RKO (cell line): Measurements from ENCODE around the gene ACTRT2.

Experiments used
- DNase-seq: peaks from one replicate; pipeline ENCODE4 v3.0.0-alpha.2; 2016; ENCODE audit warnings: low spot score

ACTRT2 gene

DNA sequence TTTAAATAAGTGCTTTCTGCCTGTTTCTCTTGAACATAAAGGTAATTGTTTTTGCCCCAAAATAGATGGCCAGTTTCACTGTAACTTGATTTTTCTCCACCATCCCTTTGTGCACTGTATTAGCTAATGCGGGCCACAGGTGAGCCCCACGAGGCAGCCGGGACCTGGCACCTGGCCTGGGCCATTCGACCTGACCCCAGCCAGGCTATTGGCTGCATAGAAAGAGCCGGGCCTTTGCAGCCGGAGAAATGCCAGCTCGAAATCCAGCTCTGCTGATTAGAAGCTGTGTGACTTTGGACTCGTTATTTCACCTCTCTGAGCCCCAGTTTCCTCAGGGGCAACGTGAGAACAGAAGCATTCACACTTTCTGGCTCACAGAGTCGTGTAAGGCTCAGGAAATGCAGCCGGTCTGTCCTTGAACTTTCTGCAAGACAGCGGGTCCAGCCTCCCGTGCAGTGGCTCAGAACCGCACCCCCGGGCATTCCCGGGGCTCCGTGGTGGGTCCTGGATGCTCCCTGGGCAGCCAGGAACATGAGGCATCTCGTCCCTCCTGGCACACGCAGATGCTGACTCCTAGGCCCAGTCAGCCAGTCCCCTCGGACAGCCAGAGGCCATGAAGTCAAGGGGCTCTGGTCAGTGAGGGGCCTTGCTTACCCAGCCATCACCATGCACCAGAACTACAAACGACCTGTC lies 37.4 kb upstream of the ACTRT2 start:
- DNase-seq, result no peak

DNA sequence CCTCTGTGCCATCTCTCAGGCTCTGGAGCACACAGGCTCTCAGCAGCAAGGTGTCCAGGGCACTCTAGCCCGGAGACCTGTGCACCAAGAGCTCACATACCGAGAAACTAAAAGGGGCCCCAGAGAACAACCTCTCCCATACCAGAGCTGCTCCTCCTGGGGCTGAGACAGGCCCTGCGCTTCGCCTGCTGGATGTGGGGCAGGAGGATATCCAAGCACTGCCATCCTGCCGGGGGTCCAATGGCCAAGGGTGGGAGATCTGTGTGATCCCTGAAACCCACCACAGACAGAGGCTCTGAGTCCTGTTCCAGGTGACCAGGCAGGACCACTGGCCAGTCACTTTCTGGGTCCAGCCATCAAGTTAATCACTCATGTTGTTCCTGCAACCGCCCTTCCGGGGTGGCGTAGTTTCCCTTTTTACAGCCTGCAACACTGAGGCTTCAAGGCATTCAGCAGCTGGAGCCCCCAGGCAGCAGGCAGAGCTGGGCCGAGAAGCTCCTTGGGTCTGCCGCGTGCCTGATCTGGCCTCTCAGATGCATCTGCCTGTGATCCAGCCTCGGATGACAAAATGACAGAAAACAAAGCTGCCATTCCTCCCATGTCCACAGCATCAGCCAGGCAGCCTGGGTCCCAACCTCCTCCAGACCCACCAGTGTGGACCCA lies 36.7 kb upstream of the ACTRT2 start:
- DNase-seq, result no peak

DNA sequence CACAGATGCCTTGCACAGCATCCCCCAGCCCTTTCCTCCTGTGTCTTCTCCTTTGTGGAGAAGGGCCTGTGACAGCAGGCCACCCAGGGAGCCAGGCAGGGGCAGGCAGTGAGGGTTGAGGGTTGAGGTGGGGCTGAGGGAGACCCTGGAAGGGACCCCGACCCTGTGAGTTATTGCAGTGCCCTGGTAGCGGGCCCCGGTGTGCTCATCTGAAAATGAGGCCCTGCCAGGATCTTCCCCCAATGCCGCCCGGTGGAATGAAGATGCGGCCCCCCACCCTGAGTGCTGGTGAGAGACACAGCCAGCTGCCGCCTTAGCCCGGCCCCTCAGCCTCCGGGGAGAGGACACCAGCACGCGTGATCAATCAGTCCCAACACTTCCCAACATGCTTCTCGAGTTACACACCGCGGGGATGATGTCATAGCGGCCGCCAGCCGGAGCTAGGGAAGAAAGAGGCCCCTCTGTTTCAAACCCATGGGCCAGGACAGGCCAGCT lies 36.2 kb upstream of the ACTRT2 start:
- DNase-seq, result no peak

DNA sequence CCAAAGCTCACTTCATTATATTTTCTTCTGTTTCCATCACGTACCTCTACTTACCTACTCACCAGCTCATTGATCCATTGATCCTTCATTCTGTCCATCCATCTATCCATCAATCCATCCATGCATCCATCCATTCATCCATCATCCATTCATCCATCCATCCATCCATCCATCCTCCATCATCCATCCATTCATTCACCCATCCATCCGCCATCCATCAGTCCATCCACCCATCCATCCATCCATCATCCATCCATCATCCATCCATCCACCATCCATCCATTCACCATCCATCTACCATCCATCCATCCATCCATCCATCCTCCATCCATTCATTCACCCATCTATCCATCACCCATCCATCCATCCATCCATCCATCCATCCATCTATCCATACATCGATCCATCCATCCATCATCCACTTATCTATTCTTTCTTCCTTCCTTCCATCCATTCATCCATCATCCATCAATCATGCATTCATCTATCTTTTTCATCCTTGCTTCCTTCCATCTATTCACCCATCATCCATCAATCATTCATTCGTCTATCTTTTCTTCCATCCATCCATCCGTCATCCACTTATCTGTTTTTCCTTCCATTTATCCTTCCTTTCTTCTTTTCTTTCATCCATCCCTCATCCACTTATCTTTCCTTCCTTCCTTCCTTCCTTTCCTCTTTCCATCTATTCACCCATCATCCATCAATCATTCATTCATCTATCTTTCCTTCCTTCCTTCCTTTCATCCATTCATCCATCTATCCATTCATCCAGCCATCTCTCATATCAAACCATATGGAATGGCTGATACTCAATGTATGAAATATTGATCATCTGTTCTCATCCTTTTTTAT lies 35.3 kb upstream of the ACTRT2 start:
- DNase-seq, result no peak

DNA sequence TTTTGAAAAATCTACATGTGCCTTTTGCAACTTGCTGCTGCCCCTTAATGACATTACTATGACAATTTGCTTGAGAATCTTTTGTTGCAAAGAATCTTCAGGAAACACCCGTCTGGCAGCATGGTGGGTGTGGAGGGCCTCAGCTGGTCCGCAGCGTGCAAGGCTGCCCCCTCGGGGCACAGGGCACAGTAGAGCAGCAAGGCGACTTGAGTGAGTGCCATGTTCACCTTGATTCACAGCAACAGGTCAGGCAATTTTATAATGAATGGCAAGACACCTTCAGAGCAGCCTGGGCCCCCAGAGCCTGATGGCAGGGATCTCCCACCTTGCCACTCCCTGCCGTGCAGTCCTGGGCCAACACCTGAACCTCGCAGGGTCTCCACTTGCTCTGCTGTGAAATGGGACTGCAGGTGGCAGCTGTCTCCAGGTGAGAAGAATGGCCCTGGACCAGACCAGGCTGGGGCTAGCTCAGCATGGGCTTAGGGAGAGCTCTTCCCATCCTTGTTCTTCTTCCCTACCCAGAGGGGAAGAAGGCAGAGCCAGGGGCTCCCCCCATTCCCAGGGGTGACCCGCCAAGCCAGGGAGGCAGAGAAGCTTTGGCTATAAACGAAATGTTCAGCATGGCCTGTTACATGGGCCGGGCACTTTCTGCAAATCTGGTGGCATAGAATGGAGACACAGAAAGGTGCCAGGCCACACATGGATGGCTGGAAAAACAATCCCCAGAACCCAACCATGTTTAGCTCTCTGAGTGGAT lies 34.5 kb upstream of the ACTRT2 start:
- DNase-seq, result no peak

DNA sequence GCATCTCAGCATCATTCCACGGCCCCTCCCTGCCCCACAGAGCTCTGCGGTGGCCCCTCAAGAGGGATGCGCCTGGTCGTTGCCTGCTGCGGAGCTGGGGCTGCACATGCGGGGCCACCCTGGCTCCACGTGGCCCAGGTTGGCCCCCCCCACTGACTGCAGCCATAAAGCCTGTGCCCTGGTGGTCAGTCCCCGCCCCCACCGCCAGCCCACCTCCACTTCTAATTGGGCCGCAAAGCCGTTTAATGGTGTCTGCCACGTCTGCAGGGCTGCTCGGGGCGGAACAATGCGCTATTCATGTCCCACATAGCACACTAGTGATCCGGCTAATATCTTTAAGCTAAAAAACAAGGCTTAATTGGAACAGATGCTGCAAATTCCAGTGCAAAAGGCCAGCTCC lies 33.5 kb upstream of the ACTRT2 start:
- no peak for DNase-seq

DNA sequence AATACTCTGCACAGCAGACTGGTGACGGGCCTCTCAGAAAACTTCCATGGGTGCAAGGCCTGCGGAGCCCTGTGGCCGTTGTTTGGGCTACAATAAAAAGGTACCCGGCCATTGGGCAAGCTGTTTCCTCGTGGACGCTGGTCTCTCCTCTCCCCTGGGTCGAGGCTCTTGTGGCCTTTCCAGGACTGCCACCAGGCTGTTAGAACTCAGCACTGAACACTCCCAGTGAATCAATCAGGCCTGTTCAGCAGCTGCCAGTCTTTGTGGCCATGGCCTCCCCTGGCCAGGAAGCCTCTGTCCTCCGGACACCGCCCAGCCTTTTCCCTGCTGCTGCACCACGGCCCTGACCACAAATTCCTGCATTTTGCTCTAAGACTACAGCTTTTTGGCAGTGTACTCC lies 33.0 kb upstream of the ACTRT2 start:
- no peak for DNase-seq

DNA sequence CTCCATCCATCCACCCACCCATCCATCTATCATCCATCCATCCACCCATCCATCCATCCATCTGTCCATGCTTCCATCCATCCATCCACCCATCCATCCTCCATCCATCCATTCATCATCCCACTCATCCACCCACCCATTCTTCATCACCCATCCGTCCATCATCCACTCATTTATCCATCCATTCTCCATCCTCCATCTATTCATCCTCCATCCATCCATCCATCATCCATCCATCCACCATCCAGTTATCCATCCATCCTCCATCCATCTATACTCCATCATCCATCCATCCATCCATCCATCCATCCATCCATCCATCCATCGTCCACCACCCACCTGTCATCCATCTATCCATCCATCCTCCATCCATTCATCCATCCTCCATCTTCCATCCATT lies 32.1 kb upstream of the ACTRT2 start:
- no peak for DNase-seq

DNA sequence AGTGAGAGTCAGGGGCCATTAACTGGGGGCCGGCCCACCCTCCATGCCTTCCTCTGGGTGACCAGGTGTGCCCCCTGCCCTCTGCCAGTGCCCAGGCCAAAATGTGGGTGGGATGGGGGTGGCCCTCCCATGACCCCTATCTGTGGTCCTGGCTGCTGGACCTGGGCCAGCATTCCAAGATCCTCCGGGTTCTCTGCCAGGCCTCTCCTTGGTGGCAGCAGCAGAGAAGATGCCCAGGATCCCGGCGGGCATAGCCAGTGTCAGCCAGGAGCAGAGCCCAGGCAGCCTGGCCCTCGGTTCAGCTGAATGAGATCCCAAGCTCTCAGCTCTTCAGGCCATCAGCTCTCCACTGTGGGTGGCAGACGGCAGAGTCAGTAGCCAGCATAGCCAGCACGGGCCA lies 31.3 kb upstream of the ACTRT2 start:
- no peak for DNase-seq

DNA sequence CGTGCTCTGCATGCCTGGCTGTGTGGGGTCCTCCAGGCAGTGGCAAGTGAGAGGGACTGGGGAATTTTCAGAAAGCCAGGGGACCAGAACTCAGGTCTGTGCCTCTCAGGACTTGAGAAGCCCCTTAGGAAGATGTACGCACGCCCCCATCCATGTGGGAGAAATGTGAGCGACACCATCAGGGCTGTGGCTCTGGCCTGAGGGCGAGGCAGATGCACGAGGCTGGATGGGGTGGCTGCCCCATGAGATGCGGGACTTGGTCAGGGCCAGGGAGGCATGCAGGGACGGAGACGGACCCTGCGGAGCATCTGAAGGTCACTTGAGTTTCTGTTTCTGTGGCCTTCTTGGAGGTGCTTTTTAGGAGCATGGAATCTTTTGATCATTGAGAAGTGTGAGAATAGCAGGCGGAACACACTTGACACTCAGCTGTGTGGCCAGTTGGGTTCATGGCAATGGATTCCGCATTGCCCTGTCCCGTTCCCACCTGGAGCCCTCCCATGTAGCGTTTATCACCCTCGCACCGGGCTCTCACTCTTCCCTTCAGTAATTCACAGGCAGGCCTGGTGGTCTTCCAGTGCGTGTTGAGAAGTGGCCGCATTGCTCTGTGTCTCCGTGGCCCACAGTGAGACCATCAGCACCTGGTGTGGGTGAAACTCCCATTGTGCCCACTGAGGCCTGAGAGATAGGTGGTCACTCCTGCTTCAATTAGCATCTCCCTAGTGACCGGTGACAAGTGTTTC lies 30.7 kb upstream of the ACTRT2 start:
- no peak for DNase-seq

DNA sequence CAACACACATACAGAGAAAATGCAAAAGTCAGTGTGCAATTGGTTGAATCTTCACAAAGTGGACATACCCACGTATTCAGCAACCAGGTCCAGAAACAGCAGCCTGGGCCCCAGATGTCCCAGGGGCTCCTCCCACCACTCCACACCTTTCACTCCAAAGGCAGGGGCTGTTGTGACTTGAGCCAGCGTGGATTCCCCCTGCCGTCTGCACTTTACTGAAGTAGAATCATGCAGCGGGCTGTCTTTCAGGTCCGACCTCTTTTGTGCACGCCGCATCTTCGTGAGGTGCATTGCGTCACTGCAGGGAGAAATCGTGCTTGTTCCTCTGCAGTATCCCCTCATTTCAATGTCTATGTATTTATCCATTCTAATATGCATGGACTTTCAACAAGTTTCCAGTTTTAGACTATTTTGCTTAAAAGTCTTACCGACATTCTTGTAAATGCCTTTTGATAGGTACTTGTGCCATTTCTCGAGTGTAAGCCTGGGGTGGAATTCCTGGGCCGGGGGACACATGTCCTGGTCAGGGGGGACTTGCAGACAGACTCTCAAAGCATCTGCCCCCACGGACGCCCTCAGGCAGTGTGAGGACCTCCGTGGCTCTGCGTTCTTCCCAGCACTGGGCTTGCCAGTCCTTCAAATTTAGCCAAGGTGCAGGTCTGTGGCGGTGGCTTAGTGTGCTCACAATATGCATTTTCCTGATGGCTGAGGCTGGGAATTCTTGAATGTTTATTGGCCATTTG lies 29.3 kb upstream of the ACTRT2 start:
- DNase-seq, result no peak

DNA sequence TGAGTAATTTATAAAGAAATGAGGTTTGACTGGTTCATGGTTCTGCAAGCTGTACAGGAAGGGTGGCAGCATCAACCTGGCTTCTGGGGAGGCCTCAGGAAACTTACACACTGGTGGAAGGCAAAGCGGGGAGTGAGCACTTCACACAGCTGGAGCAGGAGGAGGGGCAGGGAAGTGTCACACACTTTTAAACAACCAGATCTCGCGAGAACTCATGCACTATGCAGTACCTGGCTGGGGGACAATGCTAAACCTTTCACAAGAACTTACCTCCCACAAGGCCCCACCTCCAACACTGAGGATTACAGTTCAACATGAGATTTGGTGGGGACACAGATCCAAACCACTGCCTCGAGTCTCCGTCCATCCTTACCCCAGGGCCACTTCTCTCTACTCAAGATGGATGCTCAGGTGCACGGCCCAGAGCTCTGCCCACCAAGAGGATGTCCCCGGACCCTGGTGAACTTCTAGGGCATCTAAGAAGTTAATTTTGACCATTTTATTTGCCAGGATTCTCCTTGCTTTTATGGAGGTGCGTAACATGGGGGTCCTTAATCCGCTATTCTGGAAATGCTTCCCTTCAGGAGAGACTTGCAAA lies 22.7 kb upstream of the ACTRT2 start:
- DNase-seq, result no peak

DNA sequence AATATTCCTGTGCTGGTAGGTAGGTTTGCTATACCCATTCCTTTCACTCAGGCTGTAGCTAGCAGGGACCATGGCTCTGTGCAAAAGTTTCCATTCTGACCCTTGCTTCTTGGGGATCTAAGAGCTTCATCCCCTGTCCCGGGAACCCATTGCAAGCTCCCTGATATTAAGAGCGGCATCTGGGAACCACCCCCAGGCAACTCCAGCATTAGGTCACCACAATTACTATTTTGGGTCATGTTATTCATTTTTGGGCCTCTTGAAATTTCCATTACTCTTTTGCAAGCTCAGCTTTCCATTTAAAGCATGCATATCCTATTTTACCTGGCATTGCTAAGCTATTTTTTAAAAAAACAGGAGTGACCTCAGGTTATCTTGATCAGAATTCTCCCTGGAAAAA lies 22.1 kb upstream of the ACTRT2 start:
- DNase-seq, result no peak

DNA sequence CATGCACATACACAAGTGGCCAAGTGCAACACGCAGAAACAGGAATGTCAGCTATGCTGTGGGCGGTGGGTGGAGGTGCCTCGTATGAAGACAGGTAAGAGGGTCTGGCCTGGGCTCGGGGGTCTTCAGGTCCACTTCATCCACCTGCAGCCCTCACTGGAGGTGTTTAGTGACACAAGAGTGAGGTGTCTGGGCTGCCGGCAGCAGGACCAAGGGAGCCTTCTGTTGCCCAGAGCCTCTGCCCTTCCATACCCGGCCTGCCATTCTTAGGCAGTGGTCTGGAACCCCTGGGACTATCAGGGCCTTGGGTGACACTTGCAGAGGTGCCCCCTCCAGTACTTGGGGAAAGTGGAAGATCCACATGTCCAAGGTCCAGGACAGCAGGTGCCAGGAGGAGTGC lies 21.7 kb upstream of the ACTRT2 start:
- no peak for DNase-seq

DNA sequence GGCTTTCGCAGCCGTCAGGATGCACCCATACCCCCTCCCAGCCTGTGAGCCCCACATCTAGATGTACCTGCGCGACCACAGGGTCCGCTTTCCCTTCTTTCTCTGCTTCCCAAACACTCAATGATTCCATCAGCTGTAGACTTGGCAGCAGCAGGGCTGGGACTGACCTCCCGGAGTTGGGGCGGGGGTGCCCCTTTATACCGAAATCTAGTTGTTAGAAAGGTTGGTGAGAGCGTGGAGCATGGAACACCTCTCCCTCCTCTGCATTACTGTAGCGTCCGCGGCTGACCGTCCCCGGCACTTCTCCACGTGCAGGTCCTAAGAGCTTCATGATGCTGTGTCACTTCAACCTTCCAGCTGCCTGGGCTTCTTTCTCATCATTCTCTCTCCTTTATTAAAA lies 21.1 kb upstream of the ACTRT2 start:
- DNase-seq, result no peak

DNA sequence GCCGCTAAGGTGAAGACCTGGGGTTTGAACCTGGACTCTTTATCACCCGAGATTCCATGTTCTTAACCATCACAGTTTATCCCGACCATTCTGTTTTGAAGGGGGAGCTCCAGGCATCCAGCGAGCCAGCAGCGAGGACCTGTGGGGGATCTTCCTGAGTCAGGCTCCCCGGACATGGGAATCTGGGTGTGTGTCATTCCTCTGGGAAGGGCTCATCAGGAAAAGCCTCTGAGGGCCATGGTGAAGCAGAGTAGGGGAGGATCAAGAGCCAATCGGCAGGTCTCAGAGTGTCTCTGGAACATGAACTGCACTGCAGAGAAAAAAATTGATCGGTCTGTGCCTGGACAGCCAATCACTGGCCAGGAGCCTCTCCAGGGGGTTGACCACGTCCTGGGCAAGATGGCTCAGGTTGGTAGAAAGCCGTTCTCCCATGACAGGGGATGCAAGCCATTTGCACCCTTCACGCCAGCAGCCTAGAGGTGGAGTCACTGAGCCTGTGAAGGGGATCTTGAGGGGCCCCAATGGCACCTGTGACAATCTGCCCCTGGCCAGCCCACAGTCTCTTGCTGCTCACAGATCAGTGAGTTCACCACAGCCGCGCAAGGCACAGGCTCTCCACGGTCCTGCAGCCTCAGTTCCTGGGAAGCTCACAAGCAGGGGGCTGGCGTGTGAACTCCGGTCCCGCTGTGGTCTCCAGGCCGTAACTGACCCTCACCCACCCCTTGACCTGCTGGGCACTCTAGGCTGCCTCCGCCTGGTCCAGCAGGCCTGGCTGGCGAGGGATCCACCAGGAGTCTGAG lies 20.4 kb upstream of the ACTRT2 start:
- no peak for DNase-seq

DNA sequence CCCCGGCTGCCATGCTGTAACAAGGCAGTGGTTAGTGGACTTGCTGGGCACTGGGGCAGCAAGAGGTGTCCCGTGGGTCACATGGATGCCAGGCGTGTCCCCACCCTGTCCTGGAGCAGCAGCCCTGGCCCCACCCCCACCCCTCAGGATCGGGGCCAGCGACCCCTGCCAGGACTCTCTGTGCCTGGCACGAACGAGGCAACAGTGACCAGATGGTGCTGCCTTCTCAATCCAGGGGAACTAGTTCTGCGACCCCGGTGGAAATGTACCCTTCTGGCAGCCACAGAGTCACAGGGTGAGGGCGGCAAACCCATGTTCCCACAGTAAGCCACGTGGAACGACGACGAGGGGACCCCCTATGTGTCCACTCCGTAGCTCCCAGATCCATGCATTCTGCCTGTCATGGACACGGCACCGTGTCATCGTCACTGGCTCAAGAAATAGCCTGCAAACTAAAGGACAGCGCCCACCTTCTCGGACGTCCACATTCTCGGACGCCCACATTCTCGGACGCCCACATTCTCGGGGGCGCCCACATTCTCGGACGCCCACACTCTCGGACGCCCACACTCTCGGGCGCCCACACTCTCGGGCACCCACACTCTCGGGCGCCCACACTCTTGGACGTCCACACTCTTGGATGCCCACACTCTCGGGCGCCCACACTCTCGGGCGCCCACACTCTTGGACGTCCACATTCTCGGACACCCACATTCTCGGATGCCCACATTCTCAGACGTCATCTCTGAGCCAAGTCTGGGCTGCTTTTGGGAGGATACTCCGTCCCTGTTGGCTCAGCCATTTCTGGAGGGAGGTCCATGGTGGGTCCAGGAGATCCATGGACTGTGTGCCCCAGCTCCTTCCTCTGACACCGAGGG lies 19.6 kb upstream of the ACTRT2 start:
- DNase-seq, result no peak

DNA sequence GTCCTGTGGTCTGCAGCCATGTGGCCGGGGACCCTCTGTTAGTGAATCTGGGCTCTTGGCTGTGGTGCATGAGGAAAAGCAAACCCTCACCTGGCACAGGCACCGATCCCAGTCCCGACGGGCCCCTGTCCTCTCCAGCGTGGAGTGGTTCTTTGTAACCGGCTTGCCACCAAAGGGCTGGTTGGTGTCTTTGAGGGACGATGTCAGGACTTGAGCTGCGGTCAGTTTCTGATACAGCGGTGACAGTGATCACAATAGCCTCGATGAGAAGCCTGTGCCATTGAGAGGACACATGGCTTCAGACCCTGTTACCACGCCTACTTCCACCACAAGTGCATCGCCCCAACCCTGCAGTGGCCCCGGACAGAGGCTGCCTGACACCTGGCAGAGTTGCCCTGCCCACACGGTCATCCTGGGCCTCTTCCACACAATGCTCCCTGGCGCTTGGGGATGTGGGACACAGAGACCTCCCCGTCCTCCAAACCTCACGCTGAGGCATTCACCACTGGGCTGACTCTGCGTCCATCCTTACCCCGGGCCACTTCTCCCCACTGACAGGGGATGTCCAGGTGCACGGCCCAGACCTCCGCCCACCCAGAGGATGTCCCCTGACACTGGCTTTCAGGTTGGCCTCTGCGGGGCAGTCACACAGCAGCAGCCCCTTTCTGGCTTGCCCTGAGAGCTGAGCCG lies 18.8 kb upstream of the ACTRT2 start:
- DNase-seq, result no peak
